ENCODE results near the gene GLIPR1L1. TPM values are rescaled to one million over a fixed set of nuclear protein-coding genes. Genes with fewer than 3 reads are reported as not detected.

The GLIPR1L1 gene
- total and polyA plus RNA-seq, 2 experiments from 2014 or later, result 4.4 TPM; not detected in 1

DNA sequence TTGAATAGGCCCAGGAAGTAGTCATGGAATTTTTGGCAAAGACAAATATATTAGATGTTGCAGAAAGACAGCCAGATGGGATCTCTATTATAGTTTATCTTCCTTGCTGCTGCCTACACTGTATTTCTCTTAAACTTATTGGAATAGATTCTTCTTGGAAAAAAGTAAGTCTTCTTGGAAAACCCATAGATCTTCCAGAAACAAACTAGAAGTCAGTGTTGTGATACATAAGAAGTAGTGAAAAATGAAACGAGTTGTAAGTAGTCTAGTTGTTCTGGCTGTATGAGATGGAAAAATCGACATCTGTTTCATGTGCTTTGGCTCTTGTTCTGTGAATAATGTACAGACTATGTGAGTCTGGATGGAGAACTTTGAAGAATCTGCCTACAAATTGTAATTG, 85.4 kb downstream of the GLIPR1L1 start:
- Mint-ChIP-seq H3K4me1 (no peaks in the 10 kb centered on the region), H3K27me3 (ENCODE audit: insufficient read depth, low read depth, poor library complexity) (no peaks in the 10 kb centered on the region), H3K9me3 (peaks cover 11% of the 10 kb centered on the region), H3K36me3 (ENCODE audit: low read depth) (peaks cover 5% of the 10 kb centered on the region), H3K27ac (no peak overlapping the region), H3K4me3 (no peak overlapping the region)
- DNase-seq (ENCODE audit: low spot score) (no peak), ATAC-seq (no peak)
- no peak overlapping the region for H3K4me2 ChIP-seq
- no peaks in the 10 kb centered on the region for H3F3A ChIP-seq (replicated peaks; ENCODE audit: low read depth)
- no peaks in the 10 kb centered on the region for H3K36me3 ChIP-seq (ENCODE audit: insufficient read depth)
- no peak overlapping the region for H3K27ac ChIP-seq (ENCODE audit: low read depth)
- no peak overlapping the region for H3K4me3 ChIP-seq
- no peaks in the 10 kb centered on the region for H4K20me1 ChIP-seq (replicated peaks; ENCODE audit: insufficient read depth)
- no peaks in the 10 kb centered on the region for H3K27me3 ChIP-seq (ENCODE audit: insufficient read depth)
- 0 out of 2 replicates have a peak, but pooled peaks cover 5% of the 10 kb centered on the region for H3K9me2 ChIP-seq (ENCODE audit: insufficient read depth)
- TF ChIP-seq POLR2AphosphoS5 (IDR thresholded peaks at IDR 0.05; ENCODE audit: low read depth) (no peak), ZNF331 (CRISPR knock-in tag; IDR thresholded peaks at IDR 0.05; ENCODE audit: low read depth) (no peak), CREB1 (CRISPR knock-in tag; IDR thresholded peaks at IDR 0.05; ENCODE audit: low read depth) (no peak)
- TF ChIP-seq, protein P1, sequence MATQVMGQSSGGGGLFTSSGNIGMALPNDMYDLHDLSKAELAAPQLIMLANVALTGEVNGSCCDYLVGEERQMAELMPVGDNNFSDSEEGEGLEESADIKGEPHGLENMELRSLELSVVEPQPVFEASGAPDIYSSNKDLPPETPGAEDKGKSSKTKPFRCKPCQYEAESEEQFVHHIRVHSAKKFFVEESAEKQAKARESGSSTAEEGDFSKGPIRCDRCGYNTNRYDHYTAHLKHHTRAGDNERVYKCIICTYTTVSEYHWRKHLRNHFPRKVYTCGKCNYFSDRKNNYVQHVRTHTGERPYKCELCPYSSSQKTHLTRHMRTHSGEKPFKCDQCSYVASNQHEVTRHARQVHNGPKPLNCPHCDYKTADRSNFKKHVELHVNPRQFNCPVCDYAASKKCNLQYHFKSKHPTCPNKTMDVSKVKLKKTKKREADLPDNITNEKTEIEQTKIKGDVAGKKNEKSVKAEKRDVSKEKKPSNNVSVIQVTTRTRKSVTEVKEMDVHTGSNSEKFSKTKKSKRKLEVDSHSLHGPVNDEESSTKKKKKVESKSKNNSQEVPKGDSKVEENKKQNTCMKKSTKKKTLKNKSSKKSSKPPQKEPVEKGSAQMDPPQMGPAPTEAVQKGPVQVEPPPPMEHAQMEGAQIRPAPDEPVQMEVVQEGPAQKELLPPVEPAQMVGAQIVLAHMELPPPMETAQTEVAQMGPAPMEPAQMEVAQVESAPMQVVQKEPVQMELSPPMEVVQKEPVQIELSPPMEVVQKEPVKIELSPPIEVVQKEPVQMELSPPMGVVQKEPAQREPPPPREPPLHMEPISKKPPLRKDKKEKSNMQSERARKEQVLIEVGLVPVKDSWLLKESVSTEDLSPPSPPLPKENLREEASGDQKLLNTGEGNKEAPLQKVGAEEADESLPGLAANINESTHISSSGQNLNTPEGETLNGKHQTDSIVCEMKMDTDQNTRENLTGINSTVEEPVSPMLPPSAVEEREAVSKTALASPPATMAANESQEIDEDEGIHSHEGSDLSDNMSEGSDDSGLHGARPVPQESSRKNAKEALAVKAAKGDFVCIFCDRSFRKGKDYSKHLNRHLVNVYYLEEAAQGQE (IDR thresholded peaks at IDR 0.05; ENCODE audit: unreplicated experiment), result no peak
- no peaks in the 10 kb centered on the region for H3K4me1 ChIP-seq (ENCODE audit: insufficient read depth)
- H3K79me2 ChIP-seq (replicated peaks; ENCODE audit: insufficient read depth), result no peaks in the 10 kb centered on the region
- H2AFZ ChIP-seq, result no peak overlapping the region

Other genes starting within 250 kb of the GLIPR1L1 start
- gene KCNC2, start 124.8 kb upstream of the GLIPR1L1 start, total RNA-seq (2014; rRNA removed; shearing (Covaris generic)), result 0.10 TPM in 1 of 2 replicates, not detected in the other
- gene KCNC2, start 124.8 kb upstream of the GLIPR1L1 start, polyA plus RNA-seq (2016; fragmentation: Nextera tagmentation; extraction: Ambion mirVana), result not detected in 2 replicates
- 4.1 and 7.4 TPM in 2 replicates for gene CAPS2, start 4.3 kb upstream of the GLIPR1L1 start, total RNA-seq (2014; rRNA removed; shearing (Covaris generic))
- 2.2 and 2.9 TPM in 2 replicates for gene CAPS2, start 4.3 kb upstream of the GLIPR1L1 start, polyA plus RNA-seq (2016; fragmentation: Nextera tagmentation; extraction: Ambion mirVana)
- gene GLIPR1L2, start 56.4 kb downstream of the GLIPR1L1 start, total RNA-seq (2014; rRNA removed; shearing (Covaris generic)), result not detected in 2 replicates
- 0.08 and 0.12 TPM in 2 replicates for gene GLIPR1L2, start 56.4 kb downstream of the GLIPR1L1 start, polyA plus RNA-seq (2016; fragmentation: Nextera tagmentation; extraction: Ambion mirVana)
- gene GLIPR1, start 146.1 kb downstream of the GLIPR1L1 start, total RNA-seq (2014; rRNA removed; shearing (Covaris generic)), result 0.03 and 0.04 TPM in 2 replicates
- gene GLIPR1, start 146.1 kb downstream of the GLIPR1L1 start, polyA plus RNA-seq (2016; fragmentation: Nextera tagmentation; extraction: Ambion mirVana), result 4.8 and 6.1 TPM in 2 replicates
- gene KRR1, start 176.9 kb downstream of the GLIPR1L1 start, total RNA-seq (2014; rRNA removed; shearing (Covaris generic)), result 37.4 and 55.7 TPM in 2 replicates
- gene KRR1, start 176.9 kb downstream of the GLIPR1L1 start, polyA plus RNA-seq (2016; fragmentation: Nextera tagmentation; extraction: Ambion mirVana), result 113 and 120 TPM in 2 replicates